K562 (cell line): Measurements from ENCODE around the gene MEIKIN. TPM values are rescaled to one million over a fixed set of nuclear protein-coding genes. Genes with fewer than 3 reads are reported as not detected.

Experiments
- ATAC-seq: fragments of 200-7000 bp; cut with Tn5 transposase; 3 replicates; pipeline ENCODE4 v1.9.1; 2020; ENCODE audit warnings: moderate library complexity
- BruUV-seq: library from RNA; stranded (reverse); fragments of 400-500 nt; replicated peaks from 2 replicates; lab custom pipeline; 2021; lab: Mats Ljungman, UMichigan
- CTCF ChIA-PET: fragments of 300-600 bp; formaldehyde crosslinking; extraction: SDS; loops from one replicate; lab custom pipeline; 2021; ENCODE audit warnings: low intra/inter-chr PET ratio; lab: Yijun Ruan, JAX
- POLR2A ChIA-PET: fragments of 300-600, 350-650 bp; sonication (Branson Sonifier 250); formaldehyde crosslinking; extraction: SDS; loops from one replicate; lab custom pipeline; 2021; ENCODE audit warnings: antibody characterized with exemption, inconsistent platforms; lab: Yijun Ruan, JAX
- DNase-seq, 4 experiments: peaks; one replicate each; pipeline versions ENCODE4 v3.0.0 to v3.0.0-alpha.2; 2011 to 2018; ENCODE audit warnings: low spot score in 3 of 4, mixed read lengths in 3 of 4; ENCODE audit errors: extremely low read depth in 1 of 4
- FAIRE-seq: peaks from 2 replicates; lab custom pipeline; 2011; peaks lifted over from hg19 to GRCh38; lab: Jason Lieb, UNC
- H2AFZ ChIP-seq: 2 replicates; pipeline ENCODE4 v1.6.0; 2011; ENCODE audit warnings: low read depth, low read length, control low read depth, inconsistent platforms
- H3K27ac ChIP-seq: fragments of 200-600 bp; 3 replicates; pipeline ENCODE4 v1.8.0; 2011; ENCODE audit warnings: low read depth, mild to moderate bottlenecking, control low read depth, inconsistent platforms, low read length, moderate library complexity, mixed read lengths; ENCODE audit errors: extremely low read depth
- H3K27me3 ChIP-seq, 2 experiments: fragments of 300-600 bp in 1 of 2; 2 replicates in 1 of 2; 3 replicates in 1 of 2; pipeline versions ENCODE4 v1.6.0 to v1.8.0; 2011; ENCODE audit warnings: inconsistent platforms in 2 of 2, low read length in 2 of 2, mild to moderate bottlenecking in 1 of 2, mixed read lengths in 1 of 2, moderate library complexity in 1 of 2; ENCODE audit not compliant: control insufficient read depth in 2 of 2, insufficient read depth in 2 of 2
- H3K36me3 ChIP-seq: fragments of 300-600 bp; 3 replicates; pipeline ENCODE4 v1.8.0; 2011; ENCODE audit warnings: mild to moderate bottlenecking, low read length, inconsistent platforms; ENCODE audit not compliant: control insufficient read depth, insufficient read depth
- H3K4me1 ChIP-seq, 2 experiments: fragments of 200-600 bp in 1 of 2; replicated peaks in 1 of 2; 2 replicates in 1 of 2; 3 replicates in 1 of 2; pipeline versions ENCODE4 v1.5.1 to v1.8.0; 2011; ENCODE audit warnings: inconsistent platforms in 2 of 2, low read length in 2 of 2, mild to moderate bottlenecking in 1 of 2, mixed read lengths in 1 of 2, moderate library complexity in 1 of 2; ENCODE audit not compliant: control insufficient read depth in 2 of 2, insufficient read depth in 2 of 2
- H3K4me2 ChIP-seq: 2 replicates; pipeline ENCODE4 v1.6.1; 2011; ENCODE audit warnings: low read length, control low read depth, inconsistent platforms, mixed read lengths; ENCODE audit not compliant: insufficient read depth
- H3K4me3 ChIP-seq: fragments of 200-600 bp; sonication (generic), shearing (Covaris generic); 2 replicates; pipeline ENCODE4 v1.5.1; 2016; ENCODE audit warnings: control low read depth, inconsistent platforms
- H3K79me2 ChIP-seq: fragments of 200-600 bp; 3 replicates; pipeline ENCODE4 v1.8.0; 2011; ENCODE audit warnings: low read length, inconsistent platforms; ENCODE audit not compliant: control insufficient read depth, insufficient read depth
- H3K9ac ChIP-seq, 2 experiments: 2 replicates each; pipeline versions ENCODE4 v1.6.0 to v1.6.1; 2011; ENCODE audit warnings: low read depth in 2 of 2, low read length in 2 of 2, control low read depth in 1 of 2, inconsistent platforms in 1 of 2, mild to moderate bottlenecking in 1 of 2, mixed read lengths in 1 of 2; ENCODE audit not compliant: insufficient read depth in 1 of 2
- H3K9me1 ChIP-seq: one replicate; pipeline ENCODE4 v1.6.0; 2011; ENCODE audit warnings: inconsistent platforms, mild to moderate bottlenecking, low read length, moderate library complexity; ENCODE audit not compliant: control insufficient read depth, insufficient read depth
- H3K9me3 ChIP-seq: replicated peaks from 2 replicates; pipeline ENCODE4 v1.5.1; 2011; ENCODE audit warnings: low read depth, low read length, inconsistent platforms; ENCODE audit not compliant: control insufficient read depth, insufficient read depth
- H4K20me1 ChIP-seq: replicated peaks from 2 replicates; pipeline ENCODE4 v1.6.1; 2011; ENCODE audit warnings: low read length, inconsistent platforms, mixed read lengths; ENCODE audit not compliant: control insufficient read depth, insufficient read depth
- HEY1 ChIP-seq: fragments of 250-450 bp; sonication (Bioruptor Pico); IDR thresholded peaks from 2 replicates; pipeline ENCODE4 v1.5.0; 2020; ENCODE audit warnings: mild to moderate bottlenecking, moderate library complexity, borderline replicate concordance
- TCF7L2 ChIP-seq: fragments of 150-350 bp; IDR thresholded peaks from 2 replicates; pipeline ENCODE4 v1.6.1; 2016; ENCODE audit warnings: low read depth, mild to moderate bottlenecking, low read length, moderate library complexity
- ZFP36 ChIP-seq: fragments of 150-350 bp; IDR thresholded peaks from 2 replicates; pipeline ENCODE4 v1.6.1; 2018; ENCODE audit warnings: low read length, low read depth; ENCODE audit not compliant: partially characterized antibody
- ZNF436 ChIP-seq: fragments of 250-450, 450-650 bp; sonication (Bioruptor Pico); formaldehyde crosslinking; IDR thresholded peaks from 2 replicates; pipeline ENCODE4 v1.7.0; 2020; ENCODE audit warnings: mild to moderate bottlenecking
- WGBS: fragments of 100-300 bp; shearing (Covaris generic); methylation state at CpG from one replicate; pipeline ENCODE4 v1.1.6; 2016; ENCODE audit warnings: low coverage, mixed read lengths; ENCODE audit not compliant: insufficient coverage; ENCODE audit errors: missing lambda C conversion rate; 5-methylcytosine and 5-hydroxymethylcytosine counted together
- in situ Hi-C: fragments of 300-500 bp; cut with MboI; formaldehyde crosslinking; loops from 4 replicates; pipeline ENCODE4 v1.15.0; 2018; ENCODE audit warnings: inconsistent platforms, mixed read lengths
- intact Hi-C: fragments of 100-400 bp; cut with micrococcal nuclease; formaldehyde crosslinking; loops from 2 replicates; pipeline ENCODE4 v1.14.2; 2022
- polyA plus RNA-seq, 8 experiments: library from polyadenylated mRNA; depleted of rRNA in 4 of 8; stranded (reverse) in 5 of 8; unstranded in 3 of 8; fragments of >200 nt; fragmentation: Nextera tagmentation in 2 of 8; fragmentation: Illumina TruSeq in 1 of 8; extraction: Ambion mirVana in 2 of 8; extraction: Trizol in 1 of 8; gene quantifications; 2 replicates each; pipeline versions ENCODE4 v1.2.1 to v1.2.3, GENCODE V29; 2011 to 2014; ENCODE audit warnings: inconsistent platforms in 1 of 8, missing spikeins in 1 of 8
- total RNA-seq, 7 experiments: library from RNA; depleted of rRNA in 6 of 7; stranded (reverse); fragments of >200 nt in 6 of 7; fragmentation: Illumina TruSeq in 2 of 7; extraction: Trizol in 2 of 7; gene quantifications; 2 replicates each; pipeline versions ENCODE4 v1.2.1 to v1.2.3, GENCODE V29; 2011 to 2021; ENCODE audit warnings: low replicate concordance in 1 of 7
- TF ChIP-seq, protein P1 (sequence below), 2 experiments: IDR thresholded peaks in 1 of 2; conservative IDR thresholded peaks in 1 of 2; 2 replicates each; pipeline ENCODE4 v1.6.1; 2016; ENCODE audit warnings: low read depth in 2 of 2, mild to moderate bottlenecking in 1 of 2, missing compliant biosample characterization in 1 of 2, missing genetic modification characterization in 1 of 2, moderate library complexity in 1 of 2

The MEIKIN gene
- total and polyA plus RNA-seq, 9 of the 15 experiments (the other 6 are each of a cell fraction or from before 2014, with no cell fraction given) = 0.18 TPM; not detected in 8

DNA sequence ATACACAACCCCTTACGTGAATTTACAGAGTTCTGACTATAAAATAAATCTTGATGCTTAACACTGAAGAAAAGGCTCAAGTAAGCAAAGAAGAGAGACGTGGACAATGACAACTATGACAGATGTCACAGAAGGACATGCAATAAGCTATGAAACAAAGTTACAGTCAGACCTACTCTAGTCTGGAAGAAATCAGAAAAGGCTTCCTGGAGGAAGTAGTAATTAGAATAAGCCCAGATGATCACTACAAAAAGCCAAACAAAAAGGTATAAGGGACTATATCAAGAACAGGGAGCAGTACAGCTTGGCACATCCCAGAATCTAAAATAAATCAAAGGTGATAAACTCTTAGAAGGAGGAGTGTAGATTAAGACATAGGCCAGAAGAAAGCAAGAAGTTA, 154.9 kb downstream of the MEIKIN start:
- WGBS = 72% methylated on average over 2 of the region's 2 CpGs
- Histone ChIP-seq H3K9me1 (peaks cover 4% of the 10 kb centered on the region), H3K27me3 (no peaks in the 10 kb centered on the region), H4K20me1 (peaks cover 51% of the 10 kb centered on the region), H3K4me2 (no peak overlapping the region), H3K27ac (no peak overlapping the region), H2AFZ (no peak overlapping the region), H3K79me2 (peaks cover 99% of the 10 kb centered on the region), H3K36me3 (peaks cover 32% of the 10 kb centered on the region), H3K4me1 (peaks cover 14 to 39% of the 10 kb centered on the region in 2 experiments), H3K4me3 (no peak overlapping the region), H3K9ac (no peak overlapping the region), H3K9me3 (no peaks in the 10 kb centered on the region)
- CTCF ChIA-PET = no interaction called here
- intact Hi-C loops (loop anchor here (10.0 kb wide), 1 partner anchor 116 kb away; no protein-coding TSS in a partner anchor), in situ Hi-C loops (no loop called here)
- FAIRE-seq = no peak
- TF ChIP-seq ZFP36 (peak; percentile 88), HEY1 (no peak), TCF7L2 (no peak), ZNF436 (CRISPR knock-in tag) (peak; percentile 75)
- TF ChIP-seq, protein P1, sequence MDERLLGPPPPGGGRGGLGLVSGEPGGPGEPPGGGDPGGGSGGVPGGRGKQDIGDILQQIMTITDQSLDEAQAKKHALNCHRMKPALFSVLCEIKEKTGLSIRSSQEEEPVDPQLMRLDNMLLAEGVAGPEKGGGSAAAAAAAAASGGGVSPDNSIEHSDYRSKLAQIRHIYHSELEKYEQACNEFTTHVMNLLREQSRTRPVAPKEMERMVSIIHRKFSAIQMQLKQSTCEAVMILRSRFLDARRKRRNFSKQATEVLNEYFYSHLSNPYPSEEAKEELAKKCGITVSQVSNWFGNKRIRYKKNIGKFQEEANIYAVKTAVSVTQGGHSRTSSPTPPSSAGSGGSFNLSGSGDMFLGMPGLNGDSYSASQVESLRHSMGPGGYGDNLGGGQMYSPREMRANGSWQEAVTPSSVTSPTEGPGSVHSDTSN (CRISPR knock-in tag; IDR thresholded peaks at IDR 0.05; ENCODE audit: low read depth) = no peak
- TF ChIP-seq, protein P1 (tag; conservative IDR thresholded peaks at IDR 0.05; ENCODE audit: low read depth) = 0 out of 2 replicates have a peak, but pooled peaks have one; percentile 29
- DNase-seq = no peak
- no peak for ATAC-seq
- POLR2A ChIA-PET = interaction anchor here (1.2 kb wide), 1 partner anchor 203 kb away, joined by 3 read pairs; no protein-coding TSS in a partner anchor
- no TSS peak for BruUV-seq
